Measurements from ENCODE around the gene SOS2. TPM values are rescaled to one million over a fixed set of nuclear protein-coding genes. Genes with fewer than 3 reads are reported as not detected.

The SOS2 gene
- total and polyA plus RNA-seq, 8 donors, result 5.8 to 69.0 (median 27.3) TPM

DNA sequence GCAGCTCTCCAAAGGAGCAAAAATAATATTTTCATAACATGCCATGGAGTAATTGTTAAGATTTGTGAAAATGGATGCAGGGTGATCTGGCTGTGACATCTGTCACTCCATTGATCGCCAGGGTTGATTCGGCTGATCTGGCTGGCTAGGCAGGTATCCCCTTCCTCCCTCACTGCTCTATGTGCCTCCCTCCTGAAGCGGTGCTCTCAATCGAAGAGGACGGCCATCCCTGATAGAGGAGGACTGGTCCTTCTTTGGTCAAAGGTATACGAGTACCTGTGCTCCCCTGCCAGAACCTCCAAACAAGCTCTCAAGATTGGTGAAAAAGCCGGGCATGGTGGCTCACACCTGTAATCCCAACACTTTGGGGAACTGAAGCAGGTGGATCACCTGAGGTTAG, 162.9 kb downstream of the SOS2 start:
- Histone ChIP-seq H3K36me3 (no peaks in the 10 kb centered on the region), H3K27ac (peak overlapping the region in 3 of 5 donors; percentile 44 to 66 (median 59)), H3K4me3 (no peak overlapping the region), H3K4me1 (peaks cover 0 to 8% (median 0%) of the 10 kb centered on the region in 4 donors), H3K27me3 (no peaks in the 10 kb centered on the region), H3K9me3 (no peaks in the 10 kb centered on the region)
- no peak for DNase-seq
- no peak for TF ChIP-seq POLR2A (IDR thresholded peaks at IDR 0.05)
- TF ChIP-seq, protein P1, sequence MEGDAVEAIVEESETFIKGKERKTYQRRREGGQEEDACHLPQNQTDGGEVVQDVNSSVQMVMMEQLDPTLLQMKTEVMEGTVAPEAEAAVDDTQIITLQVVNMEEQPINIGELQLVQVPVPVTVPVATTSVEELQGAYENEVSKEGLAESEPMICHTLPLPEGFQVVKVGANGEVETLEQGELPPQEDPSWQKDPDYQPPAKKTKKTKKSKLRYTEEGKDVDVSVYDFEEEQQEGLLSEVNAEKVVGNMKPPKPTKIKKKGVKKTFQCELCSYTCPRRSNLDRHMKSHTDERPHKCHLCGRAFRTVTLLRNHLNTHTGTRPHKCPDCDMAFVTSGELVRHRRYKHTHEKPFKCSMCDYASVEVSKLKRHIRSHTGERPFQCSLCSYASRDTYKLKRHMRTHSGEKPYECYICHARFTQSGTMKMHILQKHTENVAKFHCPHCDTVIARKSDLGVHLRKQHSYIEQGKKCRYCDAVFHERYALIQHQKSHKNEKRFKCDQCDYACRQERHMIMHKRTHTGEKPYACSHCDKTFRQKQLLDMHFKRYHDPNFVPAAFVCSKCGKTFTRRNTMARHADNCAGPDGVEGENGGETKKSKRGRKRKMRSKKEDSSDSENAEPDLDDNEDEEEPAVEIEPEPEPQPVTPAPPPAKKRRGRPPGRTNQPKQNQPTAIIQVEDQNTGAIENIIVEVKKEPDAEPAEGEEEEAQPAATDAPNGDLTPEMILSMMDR (IDR thresholded peaks at IDR 0.05), result no peak
- TF ChIP-seq POLR2AphosphoS5 (IDR thresholded peaks at IDR 0.05), result no peak
- no peak for TF ChIP-seq EP300 (IDR thresholded peaks at IDR 0.05)
- WGBS, 5 donors, result 94 to 98% (median 94%) methylated on average over 7 of the region's 7 CpGs
- intact Hi-C loops (cut with DNase I; ENCODE audit: low total_unique reads), result no loop called here

DNA sequence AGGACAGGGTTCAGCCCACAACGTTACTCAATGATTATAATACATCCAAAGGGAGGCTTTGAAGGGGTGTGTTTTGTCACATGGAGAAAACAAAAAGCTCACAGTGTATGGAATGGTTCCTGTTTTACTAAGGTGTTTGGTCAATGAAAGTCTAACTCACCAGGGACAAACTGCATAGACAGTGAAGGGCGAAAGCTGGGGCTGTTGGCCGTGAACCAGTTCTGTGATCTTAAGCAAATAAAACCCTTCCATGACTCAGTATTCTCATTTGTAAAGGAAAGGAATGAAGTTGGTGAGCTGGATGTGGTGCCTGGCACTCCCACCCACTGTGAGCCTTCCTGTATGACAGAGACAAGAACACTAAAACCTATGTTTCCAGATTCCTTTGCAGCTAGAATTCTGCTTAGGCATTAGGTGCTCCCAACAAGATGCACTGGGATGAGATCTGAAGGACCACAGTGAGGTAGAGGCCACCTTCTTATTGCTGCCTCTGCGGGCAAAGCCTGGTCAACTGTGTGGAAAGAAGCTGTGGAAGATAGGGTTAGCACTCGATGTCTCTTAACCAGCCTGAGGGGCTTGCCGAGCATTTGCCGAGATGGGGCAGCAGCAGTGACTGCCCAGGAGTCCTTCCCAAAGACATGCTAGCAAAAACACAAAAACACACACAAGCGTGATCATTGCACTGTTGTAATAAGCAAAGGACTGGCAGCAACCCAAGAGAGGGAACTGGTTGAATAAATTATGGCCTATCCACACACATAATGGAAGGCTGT, 163.5 kb downstream of the SOS2 start:
- intact Hi-C loops (cut with DNase I; ENCODE audit: low total_unique reads), result no loop called here
- Histone ChIP-seq H3K36me3 (no peaks in the 10 kb centered on the region), H3K27ac (peak overlapping the region; percentile 3 to 66 (median 59)), H3K4me1 (peaks cover under 1 to 8% (median 1%) of the 10 kb centered on the region in 4 donors), H3K4me3 (no peak overlapping the region), H3K9me3 (no peaks in the 10 kb centered on the region), H3K27me3 (no peaks in the 10 kb centered on the region)
- peak in 2 of 3 donors; percentile 22 to 40 for TF ChIP-seq POLR2AphosphoS5 (IDR thresholded peaks at IDR 0.05)
- TF ChIP-seq EP300 (IDR thresholded peaks at IDR 0.05), result no peak
- DNase-seq, result peak; percentile 72 to 76
- 67 to 77% (median 72%) methylated on average over 8 of the region's 8 CpGs for WGBS, 5 donors

Small RNAs within 50 kb of the gene (small RNA-seq; reads per million reads assigned to genes)
- 0 reads per million in 4 donors for gene RF00019

Other genes with a start within 250 kb of the SOS2 start
- 10 to 100 TPM in 2 of 5 donors, 1 to 10 TPM in 2, not detected in 1; 1.3 to 11.6 (median 7.7) TPM for gene VCPKMT, start 115.0 kb downstream of the SOS2 start, total RNA-seq
- 1 to 10 TPM; 4.5 to 9.8 (median 4.9) TPM for gene VCPKMT, start 115.0 kb downstream of the SOS2 start, polyA plus RNA-seq
- gene L2HGDH, start 80.7 kb upstream of the SOS2 start, total RNA-seq, result 10 to 100 TPM in 2 of 5 donors, 1 to 10 TPM in 3; 1.2 to 31.7 (median 8.7) TPM
- 1 to 10 TPM; 1.4 to 3.5 (median 2.9) TPM for gene L2HGDH, start 80.7 kb upstream of the SOS2 start, polyA plus RNA-seq
- 10 to 100 TPM in 2 of 5 donors, 1 to 10 TPM in 3; 1.3 to 83.4 (median 9.0) TPM for gene DMAC2L, start 80.7 kb upstream of the SOS2 start, total RNA-seq
- gene DMAC2L, start 80.7 kb upstream of the SOS2 start, polyA plus RNA-seq, result 10 to 100 TPM; 13.5 to 34.7 (median 18.5) TPM
- 100 to 1,000 TPM in 1 of 5 donors, 1 to 10 TPM in 2, under 1 TPM in 1, not detected in 1; 0.89 to 174 (median 5.6) TPM for gene CDKL1, start 165.3 kb upstream of the SOS2 start, total RNA-seq
- 1 to 10 TPM in 2 of 3 donors, under 1 TPM in 1; 0.61 to 1.4 (median 1.0) TPM for gene CDKL1, start 165.3 kb upstream of the SOS2 start, polyA plus RNA-seq